Vagina (tissue), 2 donors: Measurements from ENCODE around the gene RIPOR3.

Source experiments
- CTCF ChIP-seq, 3 experiments: fragments of 450-650 bp in 2 of 3; fragments of 200-600 bp in 1 of 3; sonication (generic) in 1 of 3; IDR thresholded peaks; one replicate each; pipeline ENCODE4 v1.5.1; 2017 to 2019; ENCODE audit warnings: antibody characterized with exemption in 3 of 3, mild to moderate bottlenecking in 2 of 3, moderate library complexity in 2 of 3
- POLR2A ChIP-seq, 2 donors: fragments of 450-650 bp; IDR thresholded peaks; one replicate each; pipeline ENCODE4 v1.6.1; 2017; ENCODE audit warnings: antibody characterized with exemption in 2 of 2, mild to moderate bottlenecking in 2 of 2, moderate library complexity in 2 of 2
- POLR2AphosphoS5 ChIP-seq, 2 donors: sonication (generic); formaldehyde crosslinking; IDR thresholded peaks; one replicate each; pipeline ENCODE4 v1.9.0; 2017; ENCODE audit warnings: antibody characterized with exemption in 2 of 2, mild to moderate bottlenecking in 2 of 2, low read depth in 1 of 2; ENCODE audit not compliant: insufficient read depth in 1 of 2

- TF ChIP-seq CTCF (IDR thresholded peaks at IDR 0.05) (no peak), POLR2AphosphoS5 (IDR thresholded peaks at IDR 0.05; ENCODE audit: insufficient read depth in 1 of 2, low read depth in 1 of 2) (no peak), POLR2A (IDR thresholded peaks at IDR 0.05) (no peak)
These were observed 107.7 kb downstream of the RIPOR3 start for GRCh38 chr20:50583442-50584150.
